ENCODE data around the gene HS3ST2. TPM values are rescaled to one million over a fixed set of nuclear protein-coding genes. Genes with fewer than 3 reads are reported as not detected.

The HS3ST2 gene
- total and polyA plus RNA-seq, 2 donors (not counting 3 experiments of a cell fraction or from before 2014, with no cell fraction given) = not detected

DNA sequence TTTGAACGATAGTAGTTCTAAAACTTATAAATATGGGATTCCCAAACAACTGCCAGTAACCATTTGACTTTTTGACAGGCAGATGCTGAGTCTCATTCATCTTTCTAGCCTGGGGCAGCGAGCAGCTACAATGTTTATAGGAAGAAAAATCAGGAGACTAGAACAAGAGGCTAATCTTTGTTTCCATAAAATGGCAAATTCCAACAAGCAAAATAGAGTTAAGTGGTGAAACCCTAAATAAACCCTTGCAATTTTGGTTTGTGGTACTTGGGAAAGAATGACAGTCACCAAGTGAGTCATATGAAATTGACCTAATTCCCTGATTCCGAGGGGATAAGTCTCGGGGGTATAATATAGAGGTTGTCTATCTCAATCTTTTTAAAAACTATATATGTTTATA, 27.3 kb upstream of the HS3ST2 start:
- intact Hi-C loops (cut with micrococcal nuclease) = no loop called here
- Histone ChIP-seq H3K27ac (ENCODE audit: insufficient read depth, low read depth, low read length) (no peak overlapping the region), H3K79me2 (ENCODE audit: control insufficient read depth, insufficient read depth, low read length) (no peaks in the 10 kb centered on the region), H2AFZ (ENCODE audit: low read depth, low read length) (no peak overlapping the region), H3K9me3 (replicated peaks; ENCODE audit: control insufficient read depth, insufficient read depth, low read length) (no peaks in the 10 kb centered on the region), H3K4me1 (ENCODE audit: control insufficient read depth, extremely low read depth, insufficient read depth, low read length) (no peaks in the 10 kb centered on the region), H3K9ac (replicated peaks; ENCODE audit: extremely low read depth, insufficient read depth, low read length) (no peak overlapping the region), H3K4me3 (replicated peaks in 1 of 3; ENCODE audit: insufficient read depth in 1 of 3, low read depth in 1 of 3, low read length in 3 of 3) (no peak overlapping the region), H3K27me3 (ENCODE audit: control insufficient read depth in 2 of 2, insufficient read depth in 2 of 2, low read length in 2 of 2) (no peaks in the 10 kb centered on the region), H3K36me3 (ENCODE audit: control insufficient read depth in 2 of 2, extremely low read depth in 1 of 2, insufficient read depth in 2 of 2, low read length in 2 of 2) (no peaks in the 10 kb centered on the region), H3K9me1 (replicated peaks; ENCODE audit: control insufficient read depth, extremely low read depth, insufficient read depth, low read length) (no peaks in the 10 kb centered on the region), H4K20me1 (replicated peaks; ENCODE audit: control insufficient read depth, extremely low read depth, insufficient read depth, low read length) (no peaks in the 10 kb centered on the region), H3K4me2 (ENCODE audit: insufficient read depth, low read length) (no peak overlapping the region)
- dilution Hi-C loops (cut with MboI; ENCODE audit: extremely low pct_ligation_motif_present, low sequenced_read_pairs) = no loop called here
- CTCF ChIA-PET = no interaction called here
- TF ChIP-seq, protein P1, sequence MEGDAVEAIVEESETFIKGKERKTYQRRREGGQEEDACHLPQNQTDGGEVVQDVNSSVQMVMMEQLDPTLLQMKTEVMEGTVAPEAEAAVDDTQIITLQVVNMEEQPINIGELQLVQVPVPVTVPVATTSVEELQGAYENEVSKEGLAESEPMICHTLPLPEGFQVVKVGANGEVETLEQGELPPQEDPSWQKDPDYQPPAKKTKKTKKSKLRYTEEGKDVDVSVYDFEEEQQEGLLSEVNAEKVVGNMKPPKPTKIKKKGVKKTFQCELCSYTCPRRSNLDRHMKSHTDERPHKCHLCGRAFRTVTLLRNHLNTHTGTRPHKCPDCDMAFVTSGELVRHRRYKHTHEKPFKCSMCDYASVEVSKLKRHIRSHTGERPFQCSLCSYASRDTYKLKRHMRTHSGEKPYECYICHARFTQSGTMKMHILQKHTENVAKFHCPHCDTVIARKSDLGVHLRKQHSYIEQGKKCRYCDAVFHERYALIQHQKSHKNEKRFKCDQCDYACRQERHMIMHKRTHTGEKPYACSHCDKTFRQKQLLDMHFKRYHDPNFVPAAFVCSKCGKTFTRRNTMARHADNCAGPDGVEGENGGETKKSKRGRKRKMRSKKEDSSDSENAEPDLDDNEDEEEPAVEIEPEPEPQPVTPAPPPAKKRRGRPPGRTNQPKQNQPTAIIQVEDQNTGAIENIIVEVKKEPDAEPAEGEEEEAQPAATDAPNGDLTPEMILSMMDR (IDR thresholded peaks at IDR 0.05; ENCODE audit: extremely low read depth in 1 of 2, insufficient read depth in 1 of 2, low read depth in 1 of 2, low read length in 2 of 2) = no peak
- no peak for FAIRE-seq
- POLR2A ChIA-PET = no interaction called here
- BruUV-seq (replicated peaks) = no TSS peak
- no peak for DNase-seq (ENCODE audit: low read depth, low spot score)

DNA sequence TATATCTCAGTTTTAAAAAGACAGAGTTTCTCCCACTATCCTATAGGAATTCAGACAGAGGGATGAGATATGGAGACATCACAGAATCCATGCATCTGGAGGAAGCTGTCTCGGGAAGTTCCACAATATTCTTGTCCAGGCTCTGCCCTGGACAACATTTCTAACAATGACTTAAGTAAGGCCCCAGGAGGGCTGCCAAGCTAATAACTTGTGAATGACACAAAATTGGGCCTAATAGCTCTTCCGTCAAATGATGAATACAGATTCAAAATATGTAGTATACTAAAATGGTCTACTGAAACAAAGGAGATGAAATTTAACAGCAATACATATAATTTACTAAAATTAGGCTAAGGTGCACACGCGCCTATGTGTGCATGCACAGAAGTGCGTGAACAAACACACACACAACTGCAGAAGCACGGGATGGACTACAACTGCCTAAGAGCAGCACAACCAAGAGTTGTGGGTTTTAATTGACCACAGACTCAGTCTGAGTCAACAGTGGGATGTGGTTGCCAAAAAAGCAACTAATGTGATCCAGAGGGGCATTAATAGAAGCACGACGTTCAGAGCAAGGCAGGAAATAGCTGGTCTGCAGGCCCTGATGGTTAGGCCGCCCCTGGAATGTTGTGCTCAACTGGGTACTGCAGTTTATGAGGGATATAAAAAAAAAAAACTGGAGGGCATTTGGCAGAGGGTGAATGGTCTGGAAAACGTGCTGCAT, 26.3 kb upstream of the HS3ST2 start:
- ChIA-PET CTCF (no interaction called here), POLR2A (no interaction called here)
- BruUV-seq (replicated peaks) = no TSS peak
- dilution Hi-C loops (cut with MboI; ENCODE audit: extremely low pct_ligation_motif_present, low sequenced_read_pairs) = no loop called here
- Histone ChIP-seq H3K9me3 (replicated peaks; ENCODE audit: control insufficient read depth, insufficient read depth, low read length) (no peaks in the 10 kb centered on the region), H3K4me3 (replicated peaks in 1 of 3; ENCODE audit: insufficient read depth in 1 of 3, low read depth in 1 of 3, low read length in 3 of 3) (no peak overlapping the region), H3K79me2 (ENCODE audit: control insufficient read depth, insufficient read depth, low read length) (no peaks in the 10 kb centered on the region), H3K9ac (replicated peaks; ENCODE audit: extremely low read depth, insufficient read depth, low read length) (no peak overlapping the region), H3K4me1 (ENCODE audit: control insufficient read depth, extremely low read depth, insufficient read depth, low read length) (no peaks in the 10 kb centered on the region), H3K9me1 (replicated peaks; ENCODE audit: control insufficient read depth, extremely low read depth, insufficient read depth, low read length) (no peaks in the 10 kb centered on the region), H3K27ac (ENCODE audit: insufficient read depth, low read depth, low read length) (no peak overlapping the region), H4K20me1 (replicated peaks; ENCODE audit: control insufficient read depth, extremely low read depth, insufficient read depth, low read length) (no peaks in the 10 kb centered on the region), H3K36me3 (ENCODE audit: control insufficient read depth in 2 of 2, extremely low read depth in 1 of 2, insufficient read depth in 2 of 2, low read length in 2 of 2) (no peaks in the 10 kb centered on the region), H3K4me2 (ENCODE audit: insufficient read depth, low read length) (no peak overlapping the region), H3K27me3 (ENCODE audit: control insufficient read depth in 2 of 2, insufficient read depth in 2 of 2, low read length in 2 of 2) (no peaks in the 10 kb centered on the region), H2AFZ (ENCODE audit: low read depth, low read length) (no peak overlapping the region)
- intact Hi-C loops (cut with micrococcal nuclease) = no loop called here
- no peak for TF ChIP-seq FOS (IDR thresholded peaks at IDR 0.05; ENCODE audit: borderline replicate concordance, insufficient read depth, low read length)
- TF ChIP-seq GATA2 (IDR thresholded peaks at IDR 0.05; ENCODE audit: insufficient read depth, insufficient read length, low read depth, low read length) = no peak
- FAIRE-seq (no peak), DNase-seq (ENCODE audit: low read depth, low spot score) (no peak)

All from endothelial cell of umbilical vein (primary cell).